VCaP (cell line): ENCODE data around the gene RECK.
"Not testable (repeated sequence)": the region's sequence is repeated elsewhere in the genome, so short reads cannot be mapped to it uniquely, and the experiment has no call there.

ENCODE experiments used
- H3K27ac ChIP-seq: fragments of 450-650 bp; 2 replicates; pipeline ENCODE4 v1.5.1; 2017
- TF ChIP-seq, protein P1 (sequence below): fragments of 450-650 bp; conservative IDR thresholded peaks from 2 replicates; pipeline ENCODE4 v1.5.1; 2017; ENCODE audit warnings: mild to moderate bottlenecking, moderate library complexity

Gene RECK, protein sequence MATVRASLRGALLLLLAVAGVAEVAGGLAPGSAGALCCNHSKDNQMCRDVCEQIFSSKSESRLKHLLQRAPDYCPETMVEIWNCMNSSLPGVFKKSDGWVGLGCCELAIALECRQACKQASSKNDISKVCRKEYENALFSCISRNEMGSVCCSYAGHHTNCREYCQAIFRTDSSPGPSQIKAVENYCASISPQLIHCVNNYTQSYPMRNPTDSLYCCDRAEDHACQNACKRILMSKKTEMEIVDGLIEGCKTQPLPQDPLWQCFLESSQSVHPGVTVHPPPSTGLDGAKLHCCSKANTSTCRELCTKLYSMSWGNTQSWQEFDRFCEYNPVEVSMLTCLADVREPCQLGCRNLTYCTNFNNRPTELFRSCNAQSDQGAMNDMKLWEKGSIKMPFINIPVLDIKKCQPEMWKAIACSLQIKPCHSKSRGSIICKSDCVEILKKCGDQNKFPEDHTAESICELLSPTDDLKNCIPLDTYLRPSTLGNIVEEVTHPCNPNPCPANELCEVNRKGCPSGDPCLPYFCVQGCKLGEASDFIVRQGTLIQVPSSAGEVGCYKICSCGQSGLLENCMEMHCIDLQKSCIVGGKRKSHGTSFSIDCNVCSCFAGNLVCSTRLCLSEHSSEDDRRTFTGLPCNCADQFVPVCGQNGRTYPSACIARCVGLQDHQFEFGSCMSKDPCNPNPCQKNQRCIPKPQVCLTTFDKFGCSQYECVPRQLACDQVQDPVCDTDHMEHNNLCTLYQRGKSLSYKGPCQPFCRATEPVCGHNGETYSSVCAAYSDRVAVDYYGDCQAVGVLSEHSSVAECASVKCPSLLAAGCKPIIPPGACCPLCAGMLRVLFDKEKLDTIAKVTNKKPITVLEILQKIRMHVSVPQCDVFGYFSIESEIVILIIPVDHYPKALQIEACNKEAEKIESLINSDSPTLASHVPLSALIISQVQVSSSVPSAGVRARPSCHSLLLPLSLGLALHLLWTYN

DNA sequence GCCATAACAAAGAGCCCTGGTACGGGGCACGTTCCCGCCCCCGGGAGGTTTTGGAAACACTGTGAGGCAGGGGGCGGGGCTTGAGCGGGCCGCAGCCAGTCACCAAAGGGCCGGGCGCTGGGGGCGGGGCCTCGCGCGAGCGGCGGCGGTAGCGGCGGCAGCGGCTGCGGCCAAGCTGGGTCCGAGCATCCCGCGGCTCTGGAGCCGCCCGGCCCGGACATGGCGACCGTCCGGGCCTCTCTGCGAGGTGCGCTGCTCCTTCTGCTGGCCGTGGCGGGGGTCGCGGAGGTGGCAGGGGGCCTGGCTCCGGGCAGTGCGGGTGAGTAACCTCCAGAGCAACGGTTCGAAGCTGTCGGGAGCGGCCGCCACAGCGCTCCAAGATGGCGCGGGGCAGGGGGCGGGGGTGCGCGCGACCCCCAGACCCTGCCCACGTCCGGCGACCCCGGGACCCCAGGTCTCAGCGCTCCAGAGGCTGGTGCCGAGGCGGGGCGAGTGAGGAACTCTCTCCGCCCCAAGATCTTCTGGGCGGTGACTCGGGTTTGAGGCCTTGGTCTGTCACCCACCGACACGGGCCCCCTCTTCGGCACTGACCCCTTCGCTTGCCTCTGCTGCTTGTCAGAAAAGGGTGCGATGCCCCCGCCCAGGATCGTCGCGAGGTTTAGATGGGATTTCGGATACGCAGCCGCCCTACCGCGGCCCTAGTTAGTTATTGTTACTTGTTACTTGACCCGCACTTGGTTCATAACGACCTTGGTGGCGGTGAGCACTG, at the start of gene RECK:
Gene RECK (plus strand): TSS at position 134 of the 769 bp plus-strand sequence. CDS start 86 bp downstream, at position 220.
- TF ChIP-seq, protein P1, sequence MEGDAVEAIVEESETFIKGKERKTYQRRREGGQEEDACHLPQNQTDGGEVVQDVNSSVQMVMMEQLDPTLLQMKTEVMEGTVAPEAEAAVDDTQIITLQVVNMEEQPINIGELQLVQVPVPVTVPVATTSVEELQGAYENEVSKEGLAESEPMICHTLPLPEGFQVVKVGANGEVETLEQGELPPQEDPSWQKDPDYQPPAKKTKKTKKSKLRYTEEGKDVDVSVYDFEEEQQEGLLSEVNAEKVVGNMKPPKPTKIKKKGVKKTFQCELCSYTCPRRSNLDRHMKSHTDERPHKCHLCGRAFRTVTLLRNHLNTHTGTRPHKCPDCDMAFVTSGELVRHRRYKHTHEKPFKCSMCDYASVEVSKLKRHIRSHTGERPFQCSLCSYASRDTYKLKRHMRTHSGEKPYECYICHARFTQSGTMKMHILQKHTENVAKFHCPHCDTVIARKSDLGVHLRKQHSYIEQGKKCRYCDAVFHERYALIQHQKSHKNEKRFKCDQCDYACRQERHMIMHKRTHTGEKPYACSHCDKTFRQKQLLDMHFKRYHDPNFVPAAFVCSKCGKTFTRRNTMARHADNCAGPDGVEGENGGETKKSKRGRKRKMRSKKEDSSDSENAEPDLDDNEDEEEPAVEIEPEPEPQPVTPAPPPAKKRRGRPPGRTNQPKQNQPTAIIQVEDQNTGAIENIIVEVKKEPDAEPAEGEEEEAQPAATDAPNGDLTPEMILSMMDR: no peak
- peak within 1 kb of the TSS; percentile 72 for H3K27ac ChIP-seq

- no peak overlapping the region for H3K27ac ChIP-seq
- TF ChIP-seq, protein P1: no peak
Observed at GRCh38 chr9:35990155-35990554, 46.6 kb upstream of the RECK start.

DNA sequence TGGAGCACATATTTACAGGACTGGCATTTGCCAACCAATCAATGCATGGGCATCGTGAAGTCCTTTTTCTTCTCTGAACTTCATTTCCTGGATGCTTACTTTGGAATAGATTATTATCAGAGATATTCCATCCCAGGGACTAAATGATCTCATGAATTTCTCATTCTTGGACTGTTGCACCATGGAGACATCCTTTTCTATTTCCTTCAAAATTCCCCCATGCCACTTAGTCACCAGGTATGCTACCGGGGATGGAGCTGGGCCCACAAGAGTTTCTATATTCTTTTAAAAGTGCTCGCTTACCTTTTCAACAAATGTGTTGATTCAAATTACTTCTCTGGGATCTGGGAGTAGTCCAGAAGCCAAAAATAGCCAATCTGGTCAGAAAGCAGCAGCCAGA, 43.6 kb upstream of the RECK start:
- H3K27ac ChIP-seq: not testable (repeated sequence)

- no peak overlapping the region for H3K27ac ChIP-seq
- TF ChIP-seq, protein P1: no peak
Observed at GRCh38 chr9:35993976-35994720, 42.6 kb upstream of the RECK start.

DNA sequence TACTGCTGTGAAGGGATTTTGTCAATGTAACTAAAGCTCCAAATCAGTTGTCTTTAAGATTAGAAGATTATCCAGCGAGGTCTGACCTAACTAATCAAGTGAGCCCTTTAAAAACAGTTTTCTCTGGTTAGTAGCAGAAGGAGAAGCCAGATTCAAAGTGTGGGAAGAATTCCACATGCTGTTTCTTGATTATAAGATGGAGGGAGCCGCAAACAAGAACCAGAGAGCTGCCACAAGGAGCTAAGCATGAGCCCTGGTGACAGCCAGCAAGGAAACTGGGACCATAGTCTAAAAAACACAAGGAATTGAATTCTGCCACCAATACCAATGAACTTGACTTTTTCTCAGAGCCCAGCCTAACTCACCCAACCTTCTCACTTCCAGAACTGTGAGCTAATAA, 41.8 kb upstream of the RECK start:
- TF ChIP-seq, protein P1: no peak
- no peak overlapping the region for H3K27ac ChIP-seq

GRCh38 chr9:35996358-35996970, 40.2 kb upstream of the RECK start:
- TF ChIP-seq, protein P1: no peak

GRCh38 chr9:35997016-35997415, 39.7 kb upstream of the RECK start:
- not testable (repeated sequence) for H3K27ac ChIP-seq

More at GRCh38 chr9:35996358-35996970, 40.2 kb upstream of the RECK start:
- no peak overlapping the region for H3K27ac ChIP-seq
